ENCODE data around the gene MOBP.

DNA sequence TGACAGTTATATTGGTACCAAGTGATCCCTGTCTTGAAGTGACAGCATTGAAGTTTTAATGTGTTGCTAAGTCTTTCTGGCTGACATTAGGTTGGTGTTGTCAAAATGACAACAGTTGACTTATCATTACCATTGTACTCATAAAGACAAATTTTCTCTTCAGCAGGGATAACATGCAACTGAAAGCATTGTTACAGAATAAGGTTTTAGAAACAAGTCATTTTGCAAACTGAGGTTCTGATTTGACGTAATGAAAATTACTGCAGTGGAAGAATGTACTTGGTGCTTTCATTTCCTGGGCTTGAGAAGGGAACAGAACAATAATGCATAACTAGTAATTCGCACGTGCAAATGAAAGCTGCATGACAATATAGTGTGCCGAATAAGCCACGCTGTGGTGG lies 75.1 kb downstream of the MOBP start:
- TF ChIP-seq, protein P1, sequence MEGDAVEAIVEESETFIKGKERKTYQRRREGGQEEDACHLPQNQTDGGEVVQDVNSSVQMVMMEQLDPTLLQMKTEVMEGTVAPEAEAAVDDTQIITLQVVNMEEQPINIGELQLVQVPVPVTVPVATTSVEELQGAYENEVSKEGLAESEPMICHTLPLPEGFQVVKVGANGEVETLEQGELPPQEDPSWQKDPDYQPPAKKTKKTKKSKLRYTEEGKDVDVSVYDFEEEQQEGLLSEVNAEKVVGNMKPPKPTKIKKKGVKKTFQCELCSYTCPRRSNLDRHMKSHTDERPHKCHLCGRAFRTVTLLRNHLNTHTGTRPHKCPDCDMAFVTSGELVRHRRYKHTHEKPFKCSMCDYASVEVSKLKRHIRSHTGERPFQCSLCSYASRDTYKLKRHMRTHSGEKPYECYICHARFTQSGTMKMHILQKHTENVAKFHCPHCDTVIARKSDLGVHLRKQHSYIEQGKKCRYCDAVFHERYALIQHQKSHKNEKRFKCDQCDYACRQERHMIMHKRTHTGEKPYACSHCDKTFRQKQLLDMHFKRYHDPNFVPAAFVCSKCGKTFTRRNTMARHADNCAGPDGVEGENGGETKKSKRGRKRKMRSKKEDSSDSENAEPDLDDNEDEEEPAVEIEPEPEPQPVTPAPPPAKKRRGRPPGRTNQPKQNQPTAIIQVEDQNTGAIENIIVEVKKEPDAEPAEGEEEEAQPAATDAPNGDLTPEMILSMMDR (conservative IDR thresholded peaks at IDR 0.05; ENCODE audit: low read depth, low read length): no peak
- TF ChIP-seq EZH2 (IDR thresholded peaks at IDR 0.05; ENCODE audit: low read length, unreplicated experiment): no peak

Measured in PC-3 (cell line).